Motor neuron (in vitro differentiated cells): ENCODE results near the gene TMEM135. TPM values are rescaled to one million over a fixed set of nuclear protein-coding genes. Genes with fewer than 3 reads are reported as not detected.
A peak's percentile ranks its signal among the peaks of the same experiment; 100 is the strongest.
"Not testable (repeated sequence)": the region's sequence is repeated elsewhere in the genome, so short reads cannot be mapped to it uniquely, and the experiment has no call there.

Experiments used
- ATAC-seq, 8 experiments: fragments of 200-7000 bp; cut with Tn5 transposase; replicated peaks in 6 of 8; 2 replicates each; pipeline ENCODE4 v1.8.0; 2021; ENCODE audit warnings: mild to moderate bottlenecking in 8 of 8, moderate library complexity in 8 of 8
- H3K27ac ChIP-seq, 2 donors: fragments of 250-450 bp; sonication (Bioruptor Pico); 2 replicates each; pipeline ENCODE4 v1.9.0; 2021; ENCODE audit warnings: antibody characterized with exemption in 2 of 2, mild to moderate bottlenecking in 2 of 2, moderate library complexity in 1 of 2
- H3K4me1 ChIP-seq, 2 donors: fragments of 250-450 bp; sonication (Bioruptor Pico); replicated peaks in 1 of 2; 2 replicates each; pipeline ENCODE4 v1.6.1; 2021; ENCODE audit warnings: antibody characterized with exemption in 2 of 2, mild to moderate bottlenecking in 2 of 2, moderate library complexity in 1 of 2
- H3K4me3 ChIP-seq, 5 donors: fragments of 250-450 bp; sonication (Bioruptor Pico); 2 replicates each; pipeline ENCODE4 v1.9.0; 2021; ENCODE audit warnings: antibody characterized with exemption in 5 of 5, mild to moderate bottlenecking in 5 of 5, moderate library complexity in 4 of 5
- WGBS, 10 experiments: fragments of 450-650 bp; shearing (Covaris generic); methylation state at CpG; one replicate each; pipeline ENCODE4 v1.0.0; 2022; 5-methylcytosine and 5-hydroxymethylcytosine counted together
- in situ Hi-C, 9 experiments: fragments of 400-800 bp; cut with MboI; loops; one replicate each; pipeline ENCODE4 v1.15.0; 2021; ENCODE audit warnings: low sequenced_read_pairs in 9 of 9, low pct_unique_long_range_greater_than_20kb in 2 of 9; ENCODE audit not compliant: unreplicated experiment in 9 of 9
- total RNA-seq, 8 experiments: library from RNA; unstranded; fragments of 300-600 nt; gene quantifications; 2 replicates each; pipeline versions ENCODE4 v1.2.3 to v1.2.4, GENCODE V29; 2022

TMEM135 gene
- total RNA-seq, 8 experiments from 2014 or later = 12.5 to 38.9 (median 21.8) TPM

DNA sequence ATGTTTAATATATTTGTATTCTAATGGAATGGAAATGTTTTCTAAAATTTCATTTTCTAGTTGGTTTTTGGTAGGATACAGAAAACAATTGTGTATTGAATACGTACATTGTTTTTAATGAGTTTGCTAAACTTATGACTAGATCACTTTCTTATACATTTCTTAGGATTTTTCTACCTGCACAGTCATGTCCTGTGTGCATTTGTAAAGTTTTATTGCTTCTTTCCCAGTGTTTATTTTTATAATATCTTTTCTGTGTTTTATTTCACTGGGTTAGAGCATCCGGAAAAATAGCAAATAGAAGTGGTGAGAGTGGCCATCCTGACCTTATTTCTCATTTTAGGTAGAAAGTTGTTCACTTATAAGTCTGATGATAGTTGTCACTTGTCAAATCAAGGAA, 103.6 kb downstream of the TMEM135 start:
- 63 to 86% (median 75%) methylated on average over 2 of the region's 2 CpGs; no CpG with 5 or more reads in 1 of the 10 experiments for WGBS, 10 experiments
- no peak overlapping the region for H3K27ac ChIP-seq
- no peak for ATAC-seq
- H3K4me3 ChIP-seq = no peak overlapping the region
- no peaks in the 10 kb centered on the region for H3K4me1 ChIP-seq
- in situ Hi-C loops = no loop called here

DNA sequence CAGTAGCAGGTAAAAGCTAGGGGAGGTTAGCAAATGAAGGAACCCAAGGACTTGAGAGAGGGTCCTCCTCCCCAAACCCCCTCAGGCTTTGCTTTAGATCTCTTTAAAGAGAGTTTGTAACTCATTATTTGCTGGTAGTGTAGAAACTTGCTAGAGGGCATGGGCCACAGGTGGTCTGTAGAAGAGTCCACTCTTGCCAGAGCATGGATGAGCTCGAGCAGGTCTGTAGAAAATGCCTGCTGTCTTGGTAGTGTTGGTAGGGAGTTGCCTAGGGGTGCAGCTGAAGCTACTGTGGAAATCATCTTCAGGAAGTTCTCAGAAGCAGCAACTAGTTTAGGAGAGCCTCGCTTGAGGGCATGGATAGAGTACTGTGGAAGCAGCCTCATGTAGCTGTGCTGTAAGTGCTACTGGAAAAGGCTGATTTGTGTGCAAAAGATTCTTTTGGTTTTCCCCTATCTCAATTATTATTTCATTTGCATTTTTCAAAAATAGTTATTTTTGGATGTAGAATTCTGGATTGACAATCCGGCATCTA, 104.3 kb downstream of the TMEM135 start:
- in situ Hi-C loops = no loop called here
- Histone ChIP-seq H3K27ac (no peak overlapping the region), H3K4me1 (no peaks in the 10 kb centered on the region), H3K4me3 (no peak overlapping the region)
- ATAC-seq = peak in 1 of 8 experiments; percentile 63
- 14 to 100% (median 44%) methylated on average over 1 to 3 of the region's 3 CpGs for WGBS, 10 experiments

DNA sequence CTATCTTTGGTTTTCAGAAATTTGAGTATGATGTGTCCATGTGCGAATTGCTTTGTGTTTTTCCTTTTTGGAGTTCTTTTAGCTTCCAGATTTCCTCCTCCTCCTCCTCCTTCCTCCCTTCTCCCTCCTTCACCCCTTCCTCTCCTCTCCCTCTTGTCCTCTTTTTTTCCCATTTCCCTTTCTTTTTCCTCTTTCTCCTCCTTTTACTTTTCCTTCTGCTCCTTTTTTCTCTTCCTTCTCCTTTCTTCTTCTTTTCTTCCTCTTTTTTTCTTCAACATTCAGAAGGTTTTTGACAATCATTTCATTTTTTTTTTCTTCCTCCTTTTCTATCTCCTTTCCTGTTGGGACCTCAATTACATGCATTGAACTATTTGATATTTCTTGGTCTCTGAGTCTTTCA, 104.9 kb downstream of the TMEM135 start:
- WGBS, 10 experiments = 88 to 100% (median 95%) methylated on average over 1 of the region's 1 CpG; no CpG with 5 or more reads in 1 of the 10 experiments
- H3K4me1 ChIP-seq = no peaks in the 10 kb centered on the region
- no peak for ATAC-seq
- H3K4me3 ChIP-seq = no peak overlapping the region
- in situ Hi-C loops = no loop called here
- H3K27ac ChIP-seq = no peak overlapping the region

DNA sequence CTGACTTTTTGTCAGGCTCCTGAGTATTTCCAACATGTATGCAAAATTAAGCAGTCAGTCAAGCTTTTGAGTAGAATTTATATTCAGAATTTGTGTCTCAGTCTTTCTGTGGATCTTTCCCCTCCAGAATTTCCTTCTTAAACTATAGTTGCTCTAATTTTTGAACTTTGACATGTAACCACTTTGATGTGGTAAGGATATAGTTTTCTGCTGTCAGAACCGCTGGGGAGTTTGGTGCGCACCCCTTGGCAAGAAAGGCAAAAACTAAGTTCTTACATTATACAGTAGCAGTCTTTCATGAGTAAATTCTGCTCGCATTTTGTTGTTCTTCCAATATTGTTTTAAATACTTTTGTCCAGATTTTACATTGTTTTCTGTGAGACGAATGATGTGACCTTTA, 105.9 kb downstream of the TMEM135 start:
- no peaks in the 10 kb centered on the region for H3K4me1 ChIP-seq
- no peak for ATAC-seq

DNA sequence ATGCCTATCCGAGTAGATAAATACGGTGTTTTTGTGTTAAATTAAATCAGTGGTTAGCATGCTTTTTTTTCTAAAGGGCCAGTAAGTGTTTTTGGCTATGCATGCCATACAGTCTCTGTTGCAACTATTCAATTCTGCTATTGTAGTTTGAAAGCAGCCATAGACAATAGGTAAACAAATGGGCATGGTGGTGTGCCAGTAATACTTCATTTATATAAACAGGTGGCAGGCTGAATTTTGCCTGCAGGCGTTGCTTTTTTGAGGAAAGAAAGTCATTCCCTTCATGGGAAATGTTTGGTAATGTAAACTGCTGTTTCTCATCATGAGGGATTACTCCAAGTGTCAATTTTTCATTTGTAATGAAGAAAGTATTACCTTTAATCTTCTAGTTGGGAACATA, 106.5 kb downstream of the TMEM135 start:
- ATAC-seq = peak in 1 of 8 experiments; percentile 55
- Histone ChIP-seq H3K4me3 (no peak overlapping the region), H3K4me1 (no peaks in the 10 kb centered on the region), H3K27ac (no peak overlapping the region)
- WGBS, 10 experiments = 23 to 100% (median 83%) methylated on average over 1 to 3 of the region's 3 CpGs
- in situ Hi-C loops = no loop called here

More for the DNA sequence above, 105.9 kb downstream of the TMEM135 start:
- Histone ChIP-seq H3K27ac (no peak overlapping the region), H3K4me3 (no peak overlapping the region)
- 75 to 98% (median 89%) methylated on average over 2 to 4 of the region's 4 CpGs for WGBS, 10 experiments
- in situ Hi-C loops = no loop called here

DNA sequence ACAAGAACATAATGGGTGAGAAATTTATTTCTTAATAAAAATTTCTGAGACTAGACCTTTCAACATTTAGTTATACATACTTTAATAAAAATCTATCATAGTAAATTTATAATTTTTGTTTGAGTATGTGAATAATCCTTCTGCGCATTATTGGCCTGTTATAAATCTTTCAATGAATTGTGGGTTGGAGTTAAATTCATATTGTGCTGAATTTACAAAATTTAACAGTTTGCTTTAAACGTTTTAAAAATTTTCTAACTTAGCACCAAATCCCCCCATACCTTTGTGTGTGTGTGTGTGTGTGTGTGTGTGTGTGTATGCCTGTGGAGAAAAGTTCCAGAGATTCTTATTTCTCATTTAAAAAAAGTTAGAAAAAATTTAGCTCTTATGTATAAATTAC, 111.0 kb downstream of the TMEM135 start:
- Histone ChIP-seq H3K4me3 (no peak overlapping the region), H3K27ac (no peak overlapping the region), H3K4me1 (no peaks in the 10 kb centered on the region)
- in situ Hi-C loops = no loop called here
- peak in 1 of 8 experiments; percentile 12 for ATAC-seq
- WGBS, 10 experiments = 55 to 100% (median 70%) methylated on average over 1 to 2 of the region's 2 CpGs; no CpG with 5 or more reads in 1 of the 10 experiments

DNA sequence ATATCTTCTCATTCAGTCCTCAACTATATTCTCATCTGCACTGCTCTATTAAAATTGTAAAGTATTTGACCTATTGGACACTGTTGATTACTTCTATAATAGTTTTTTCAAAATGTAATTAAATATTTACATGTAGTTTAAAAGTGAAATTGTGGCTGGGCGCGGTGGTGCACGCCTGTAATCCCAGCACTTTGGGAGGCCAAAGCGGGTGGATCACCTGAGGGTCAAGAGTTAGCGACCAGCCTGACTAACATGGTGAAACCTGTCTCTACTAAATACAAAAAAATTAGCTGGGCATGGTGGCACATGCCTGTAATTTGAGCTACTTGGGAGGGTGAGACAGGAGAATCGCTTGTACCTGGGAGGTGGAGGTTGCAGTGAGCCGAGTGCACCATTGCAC, 112.0 kb downstream of the TMEM135 start:
- ATAC-seq, H3K4me1 ChIP-seq, H3K4me3 ChIP-seq, in situ Hi-C loops, H3K27ac ChIP-seq: not testable (repeated sequence)
- WGBS, 10 experiments = 72 to 100% (median 93%) methylated on average over 1 to 7 of the region's 7 CpGs

DNA sequence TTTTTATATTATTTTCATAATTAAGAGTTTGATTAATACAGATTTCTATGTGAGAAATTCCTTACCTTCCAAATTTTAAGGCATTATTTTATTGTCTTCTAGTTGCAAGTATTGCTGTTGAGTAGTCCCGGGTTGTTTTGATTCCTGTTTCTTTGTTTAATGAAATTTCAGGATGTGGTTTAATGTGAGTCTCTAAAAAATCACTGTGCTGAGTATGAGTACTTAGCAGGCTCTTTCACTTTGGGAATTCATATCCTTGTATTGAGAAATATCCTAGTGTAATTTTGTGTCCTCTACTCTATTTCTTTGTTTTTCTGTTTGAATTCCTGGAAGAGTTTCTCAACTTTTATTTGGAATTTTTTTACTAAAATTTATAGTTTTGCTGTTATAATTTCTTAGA, 113.2 kb downstream of the TMEM135 start:
- ATAC-seq = no peak
- Histone ChIP-seq H3K4me3 (no peak overlapping the region), H3K4me1 (no peaks in the 10 kb centered on the region), H3K27ac (no peak overlapping the region)
- WGBS, 10 experiments = 22 to 100% (median 100%) methylated on average over 1 of the region's 1 CpG; no CpG with 5 or more reads in 2 of the 10 experiments
- in situ Hi-C loops = no loop called here

DNA sequence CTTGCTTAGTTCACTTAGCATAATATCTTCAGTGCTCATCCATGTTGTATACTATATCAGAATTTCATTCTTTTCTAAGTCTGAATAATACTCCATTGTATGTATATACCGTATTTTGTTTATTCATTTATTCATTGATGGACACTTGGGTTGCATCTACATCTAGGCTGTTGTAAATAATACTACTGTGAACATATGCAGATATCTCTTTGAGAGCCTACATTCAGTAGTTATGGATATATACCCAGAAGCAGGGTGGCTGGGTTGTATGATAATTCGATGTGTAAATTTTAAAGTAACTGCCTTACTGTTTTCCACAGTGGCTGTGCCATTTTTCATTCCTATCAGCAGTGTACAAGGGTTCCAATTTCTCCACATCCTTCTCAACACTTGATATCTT, 116.5 kb downstream of the TMEM135 start:
- ATAC-seq = peak in 3 of 8 experiments; percentile 93 to 98 (median 97)
- Histone ChIP-seq H3K4me3 (no peak overlapping the region), H3K4me1 (no peaks in the 10 kb centered on the region), H3K27ac (no peak overlapping the region)
- in situ Hi-C loops = no loop called here
- 25 to 100% (median 95%) methylated on average over 1 to 2 of the region's 2 CpGs for WGBS, 10 experiments

DNA sequence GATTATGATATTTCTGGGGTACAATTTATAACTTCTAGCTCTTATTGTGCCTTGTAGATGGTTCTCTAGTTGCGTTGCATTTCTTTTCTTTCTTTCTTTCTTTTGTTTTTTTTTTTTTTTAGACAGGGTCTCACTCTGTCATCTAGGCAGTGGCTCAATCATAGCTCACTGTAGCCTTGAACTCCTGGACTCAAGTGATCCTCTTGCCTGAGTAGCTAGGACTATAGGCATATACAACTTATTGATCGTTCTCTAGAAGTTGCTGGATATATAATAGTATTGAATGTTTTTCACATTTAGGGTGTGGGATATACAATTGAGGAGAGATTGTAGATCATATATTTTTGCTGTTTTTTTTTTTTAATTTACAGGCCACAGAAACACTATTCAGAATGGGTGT, 119.2 kb downstream of the TMEM135 start:
- no peaks in the 10 kb centered on the region for H3K4me1 ChIP-seq
- no peak overlapping the region for H3K4me3 ChIP-seq
- no peak overlapping the region for H3K27ac ChIP-seq
- 94 to 100% (median 100%) methylated on average over 1 to 2 of the region's 2 CpGs for WGBS, 10 experiments
- in situ Hi-C loops = no loop called here
- ATAC-seq = no peak

DNA sequence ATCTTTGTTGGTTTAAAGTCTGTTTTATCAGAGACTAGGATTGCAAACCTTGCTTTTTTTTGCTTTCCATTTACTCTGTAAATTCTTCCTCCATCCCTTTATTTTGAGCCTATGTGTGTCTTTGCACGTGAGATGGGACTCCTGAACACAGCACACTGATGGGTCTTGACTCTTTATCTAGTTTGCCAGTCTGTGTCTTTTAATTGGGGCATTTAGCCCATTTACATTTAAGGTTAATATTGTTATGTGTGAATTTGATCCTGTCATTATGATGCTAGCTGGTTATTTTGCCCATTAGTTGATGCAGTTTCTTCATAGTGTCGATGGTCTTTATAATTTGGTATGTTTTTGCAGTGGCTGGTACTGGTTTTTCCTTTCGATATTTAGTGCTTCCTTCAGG, 131.3 kb downstream of the TMEM135 start:
- ATAC-seq, H3K4me1 ChIP-seq: not testable (repeated sequence)
- 71 to 100% (median 93%) methylated on average over 1 to 2 of the region's 3 CpGs; no CpG with 5 or more reads in 5 of the 10 experiments for WGBS, 10 experiments

DNA sequence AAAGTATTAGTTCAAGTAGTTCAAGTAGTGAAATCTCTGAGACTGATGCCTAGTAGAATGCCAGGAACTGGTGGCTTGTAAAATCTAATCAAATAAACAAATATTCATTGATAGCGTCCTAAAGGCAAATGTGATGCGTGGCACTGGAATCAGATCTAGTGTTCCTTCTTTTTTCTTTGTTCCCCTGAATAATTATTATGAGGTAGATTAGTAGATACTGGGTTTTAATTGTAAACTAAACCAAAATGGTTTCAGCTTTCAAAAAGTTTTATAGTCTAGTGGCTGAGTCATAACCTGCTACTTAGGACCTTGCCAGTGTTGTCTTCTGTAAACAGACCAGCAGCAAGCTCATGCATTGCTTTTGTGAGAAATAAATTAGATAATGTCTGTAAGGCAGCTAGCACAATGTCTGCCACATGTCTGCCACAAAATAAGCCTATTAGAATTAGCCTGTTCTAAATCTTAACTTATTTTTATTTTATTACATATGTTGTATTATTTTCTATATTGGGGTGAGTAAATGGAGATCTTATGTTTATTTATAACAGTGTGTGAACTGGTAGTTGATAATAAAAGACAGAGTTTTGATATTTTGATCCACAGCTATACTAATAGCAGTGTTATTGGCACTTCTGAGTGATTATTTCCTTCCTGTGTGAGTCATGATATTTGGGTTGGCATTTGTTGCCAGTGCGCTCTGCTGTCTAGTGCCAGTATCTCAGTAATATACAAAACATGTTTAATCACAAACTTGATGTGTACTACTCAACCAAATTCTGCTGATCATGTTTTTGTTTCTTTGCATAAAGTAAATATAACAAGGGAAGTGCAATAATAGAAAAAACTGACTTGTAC, 135.7 kb downstream of the TMEM135 start:
- ATAC-seq = peak in 6 of 8 experiments; percentile 39 to 70 (median 52)
- H3K4me1 ChIP-seq = no peaks in the 10 kb centered on the region
- WGBS, 10 experiments = 75 to 100% (median 89%) methylated on average over 1 to 3 of the region's 3 CpGs
- in situ Hi-C loops = no loop called here
- no peak overlapping the region for H3K27ac ChIP-seq
- H3K4me3 ChIP-seq = no peak overlapping the region

More for the DNA sequence above, 131.3 kb downstream of the TMEM135 start:
- H3K4me3 ChIP-seq, in situ Hi-C loops, H3K27ac ChIP-seq: not testable (repeated sequence)

DNA sequence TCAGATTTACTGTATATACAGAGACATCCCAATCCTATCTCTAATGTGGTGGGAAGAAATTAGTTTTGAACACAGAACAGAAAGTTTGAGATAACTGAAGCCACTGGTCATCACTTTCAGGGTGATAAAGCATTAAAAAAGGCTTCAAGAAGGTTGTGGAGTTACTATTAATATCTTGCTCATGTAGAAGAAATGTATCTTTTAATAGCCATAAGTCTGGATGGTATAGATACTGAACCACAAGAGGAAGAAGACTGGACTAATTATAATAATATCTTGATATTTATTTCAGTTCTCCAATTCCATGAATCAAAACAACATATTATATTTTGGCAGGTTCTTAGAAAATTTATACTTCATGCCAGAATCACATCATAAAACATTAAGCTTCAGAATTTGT, 137.1 kb downstream of the TMEM135 start:
- H3K4me1 ChIP-seq = no peaks in the 10 kb centered on the region
- no peak overlapping the region for H3K4me3 ChIP-seq
- in situ Hi-C loops = no loop called here
- no peak for ATAC-seq
- no peak overlapping the region for H3K27ac ChIP-seq

DNA sequence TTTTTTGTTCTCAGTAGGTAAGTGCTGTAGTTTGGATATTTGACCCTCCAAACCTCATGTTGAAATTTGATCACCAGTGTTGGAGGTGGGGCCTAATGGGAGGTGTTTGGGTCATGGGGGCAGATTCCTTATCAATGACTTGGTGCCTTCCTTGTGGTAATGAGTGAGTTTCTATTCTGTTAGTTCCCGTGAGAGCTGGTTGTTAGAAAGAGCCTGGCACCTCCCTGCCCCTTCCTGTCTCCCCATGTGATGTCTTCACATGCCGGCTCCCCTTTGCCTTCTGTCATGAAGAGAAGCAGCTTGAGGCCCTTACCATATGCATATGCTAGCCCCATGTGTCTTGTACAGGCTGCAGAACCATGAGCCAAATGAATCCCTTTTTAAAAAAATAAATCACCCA, 138.3 kb downstream of the TMEM135 start:
- Histone ChIP-seq H3K27ac (no peak overlapping the region), H3K4me1 (no peaks in the 10 kb centered on the region), H3K4me3 (no peak overlapping the region)
- ATAC-seq = no peak
- 20 to 89% (median 71%) methylated on average over 1 to 2 of the region's 2 CpGs; no CpG with 5 or more reads in 3 of the 10 experiments for WGBS, 10 experiments
- in situ Hi-C loops = no loop called here
